Right renal cortex interstitium (tissue), 3 donors: ENCODE results near the gene CCDC91. TPM values are rescaled to one million over a fixed set of nuclear protein-coding genes. Genes with fewer than 3 reads are reported as not detected.
A peak's percentile ranks its signal among the peaks of the same experiment; 100 is the strongest.

ENCODE experiments used
- DNase-seq, 3 donors: peaks; one replicate each; pipeline ENCODE4 v3.0.0-alpha.2; 2013; ENCODE audit warnings: low read depth in 3 of 3, low spot score in 2 of 3
- polyA plus RNA-seq, 3 donors: library from polyadenylated mRNA; unstranded; fragments of 120-200 nt; gene quantifications; one replicate each; pipeline ENCODE4 v1.2.1, GENCODE V29; 2013; ENCODE audit not compliant: insufficient read length in 3 of 3

The CCDC91 gene
- polyA plus RNA-seq, 3 donors = 34.3 to 37.2 (median 34.7) TPM

- no peak for DNase-seq
These were observed 317.6 kb downstream of the CCDC91 start for GRCh38 chr12:28507867-28508266.

- DNase-seq = peak in 1 of 3 donors; percentile 32
These were observed 322.1 kb downstream of the CCDC91 start for GRCh38 chr12:28512406-28512805.

- DNase-seq = no peak
These were observed 322.6 kb downstream of the CCDC91 start for GRCh38 chr12:28512876-28513275.

GRCh38 chr12:28513983-28514382, 323.7 kb downstream of the CCDC91 start:
- DNase-seq = no peak

GRCh38 chr12:28517101-28517500, 326.8 kb downstream of the CCDC91 start:
- no peak for DNase-seq

GRCh38 chr12:28527631-28528249, 337.5 kb downstream of the CCDC91 start:
- no peak for DNase-seq

- DNase-seq = no peak
These were observed 345.0 kb downstream of the CCDC91 start for GRCh38 chr12:28535216-28535615.

GRCh38 chr12:28536088-28536487, 345.8 kb downstream of the CCDC91 start:
- no peak for DNase-seq

GRCh38 chr12:28537474-28537873, 347.2 kb downstream of the CCDC91 start:
- DNase-seq = no peak

- no peak for DNase-seq
These were observed 349.6 kb downstream of the CCDC91 start for GRCh38 chr12:28539691-28540323.

- no peak for DNase-seq
These were observed 350.1 kb downstream of the CCDC91 start for GRCh38 chr12:28540324-28540714.

- no peak for DNase-seq
These were observed 353.0 kb downstream of the CCDC91 start for GRCh38 chr12:28543021-28543890.

- no peak for DNase-seq
These were observed 360.8 kb downstream of the CCDC91 start for GRCh38 chr12:28550757-28551704.

- DNase-seq = no peak
These were observed 362.2 kb downstream of the CCDC91 start for GRCh38 chr12:28552251-28552970.

- no peak for DNase-seq
These were observed 365.5 kb downstream of the CCDC91 start for GRCh38 chr12:28555748-28556147.

- no peak for DNase-seq
These were observed 368.0 kb downstream of the CCDC91 start for GRCh38 chr12:28558250-28558649.

- no peak for DNase-seq
These were observed 373.0 kb downstream of the CCDC91 start for GRCh38 chr12:28563286-28563685.

GRCh38 chr12:28563936-28564335, 373.7 kb downstream of the CCDC91 start:
- no peak for DNase-seq

- no peak for DNase-seq
These were observed 377.9 kb downstream of the CCDC91 start for GRCh38 chr12:28568118-28568517.

GRCh38 chr12:28568704-28569103, 378.4 kb downstream of the CCDC91 start:
- DNase-seq = no peak
